GM04503 (cell line): Measurements from ENCODE around the gene TMEM150A.
A peak's percentile ranks its signal among the peaks of the same experiment; 100 is the strongest.
"Not testable (repeated sequence)": the region's sequence is repeated elsewhere in the genome, so short reads cannot be mapped to it uniquely, and the experiment has no call there.

Experiments
- DNase-seq: peaks from one replicate; pipeline ENCODE4 v3.0.0-alpha.2; 2012; ENCODE audit warnings: low read depth

Gene TMEM150A

GRCh38 chr2:85611705-85612587 is 9.4 kb upstream of the TMEM150A start, which contains the start of gene C2orf68:
C2orf68 (minus strand) TSS chr2:85612066; CDS start chr2:85611984, 82 bp downstream.
- DNase-seq = peak; percentile 49

GRCh38 chr2:85611217-85611704 is 8.8 kb upstream of the TMEM150A start:
- DNase-seq = no peak

GRCh38 chr2:85607268-85608215 is 5.0 kb upstream of the TMEM150A start:
- DNase-seq = no peak

GRCh38 chr2:85606116-85606455 is 3.6 kb upstream of the TMEM150A start:
- no peak for DNase-seq

- DNase-seq = peak; percentile 76
Observed at GRCh38 chr2:85605406-85606115, 3.1 kb upstream of the TMEM150A start.

- no peak for DNase-seq
Observed at GRCh38 chr2:85604568-85605339, 2.3 kb upstream of the TMEM150A start.

- not testable (repeated sequence) for DNase-seq
Observed at GRCh38 chr2:85604133-85604444, 1.6 kb upstream of the TMEM150A start.

- no peak for DNase-seq
Observed at GRCh38 chr2:85601771-85602475, 575 bp downstream of the TMEM150A start.

- DNase-seq = no peak
Observed at GRCh38 chr2:85600951-85601770, 1.3 kb downstream of the TMEM150A start.

- no peak for DNase-seq
Observed at GRCh38 chr2:85600235-85600575, 2.3 kb downstream of the TMEM150A start.

- no peak for DNase-seq
Observed at GRCh38 chr2:85599468-85600234, 2.8 kb downstream of the TMEM150A start.

GRCh38 chr2:85598594-85599340 is 3.7 kb downstream of the TMEM150A start:
- no peak for DNase-seq

GRCh38 chr2:85597241-85597640 is 5.3 kb downstream of the TMEM150A start:
- no peak for DNase-seq

- DNase-seq = no peak
Observed at GRCh38 chr2:85596486-85597143, 5.9 kb downstream of the TMEM150A start.

GRCh38 chr2:85596026-85596333 is 6.5 kb downstream of the TMEM150A start:
- DNase-seq = no peak

- DNase-seq = peak; percentile 99
Observed at GRCh38 chr2:85595301-85596025, 7.0 kb downstream of the TMEM150A start, which contains the start of gene RNF181. RNF181 (plus strand) TSS chr2:85595745; CDS start chr2:85595764, 19 bp downstream.

GRCh38 chr2:85594715-85595300 is 7.7 kb downstream of the TMEM150A start:
- no peak for DNase-seq
